ENCODE data around the gene AQP6.

AQP6 gene

GRCh38 chr12:49972641-49973360, at the start of gene AQP6:
Gene AQP6, plus strand, starts transcription at chr12:49972947. Its CDS starts 227 bp downstream, at chr12:49973174.
- no peak for DNase-seq

- DNase-seq, result no peak
These were observed 49.6 kb upstream of the AQP6 start for GRCh38 chr12:49923035-49923644.

- no peak for DNase-seq
These were observed 48.7 kb upstream of the AQP6 start for GRCh38 chr12:49923880-49924556.

GRCh38 chr12:49924628-49925246, 48.0 kb upstream of the AQP6 start:
- no peak for DNase-seq

- DNase-seq, result no peak
These were observed 47.1 kb upstream of the AQP6 start for GRCh38 chr12:49925433-49926204.

- DNase-seq, result no peak
These were observed 44.3 kb upstream of the AQP6 start for GRCh38 chr12:49928471-49928870.

- no peak for DNase-seq
These were observed 43.2 kb upstream of the AQP6 start for GRCh38 chr12:49929581-49929980.

- DNase-seq, result no peak
These were observed 42.0 kb upstream of the AQP6 start for GRCh38 chr12:49930515-49931288.

GRCh38 chr12:49932023-49932422, 40.7 kb upstream of the AQP6 start:
- no peak for DNase-seq

GRCh38 chr12:49932533-49933130, 40.1 kb upstream of the AQP6 start:
- no peak for DNase-seq

GRCh38 chr12:49933796-49934195, 39.0 kb upstream of the AQP6 start:
- no peak for DNase-seq

- no peak for DNase-seq
These were observed 38.2 kb upstream of the AQP6 start for GRCh38 chr12:49934505-49934904.

GRCh38 chr12:49936925-49937324, 35.8 kb upstream of the AQP6 start:
- no peak for DNase-seq

- no peak for DNase-seq
These were observed 35.0 kb upstream of the AQP6 start for GRCh38 chr12:49937639-49938300.

GRCh38 chr12:49939307-49939706, 33.4 kb upstream of the AQP6 start:
- no peak for DNase-seq

- no peak for DNase-seq
These were observed 33.0 kb upstream of the AQP6 start for GRCh38 chr12:49939707-49940106.

- no peak for DNase-seq
These were observed 30.9 kb upstream of the AQP6 start for GRCh38 chr12:49941556-49942511.

GRCh38 chr12:49942512-49942893, 30.2 kb upstream of the AQP6 start:
- DNase-seq, result no peak

- no peak for DNase-seq
These were observed 29.7 kb upstream of the AQP6 start for GRCh38 chr12:49942921-49943624.

Measured in NCI-H1092 treated with DMSO at 0.1 percent for 48 hours (cell line).